ENCODE measurements around the gene PTPRCAP.

Gene PTPRCAP

GRCh38 chr11:67423466-67423865, 14.0 kb downstream of the PTPRCAP start:
- H3K4me3 ChIP-seq (ENCODE audit: low read depth, low read length), result no peak overlapping the region

GRCh38 chr11:67422891-67423290, 14.6 kb downstream of the PTPRCAP start:
- TF ChIP-seq MYC (IDR thresholded peaks at IDR 0.05; ENCODE audit: low read depth, low read length) (no peak), MAX (IDR thresholded peaks at IDR 0.05; ENCODE audit: low read depth, low read length) (no peak), CTCF (IDR thresholded peaks at IDR 0.05; ENCODE audit: low read depth, low read length) (no peak), POLR2A (IDR thresholded peaks at IDR 0.05; ENCODE audit: extremely low read depth, insufficient read length) (no peak)
- DNase-seq (ENCODE audit: low read depth), result no peak
- no peak overlapping the region for H3K4me3 ChIP-seq (ENCODE audit: low read depth, low read length)

More at GRCh38 chr11:67423466-67423865, 14.0 kb downstream of the PTPRCAP start:
- no peak for DNase-seq (ENCODE audit: low read depth)
- TF ChIP-seq POLR2A (IDR thresholded peaks at IDR 0.05; ENCODE audit: extremely low read depth, insufficient read length), result no peak
- no peak for TF ChIP-seq CTCF (IDR thresholded peaks at IDR 0.05; ENCODE audit: low read depth, low read length)
- TF ChIP-seq MYC (IDR thresholded peaks at IDR 0.05; ENCODE audit: low read depth, low read length), result no peak
- TF ChIP-seq MAX (IDR thresholded peaks at IDR 0.05; ENCODE audit: low read depth, low read length), result no peak

GRCh38 chr11:67421430-67422031, 16.0 kb downstream of the PTPRCAP start:
- DNase-seq (ENCODE audit: low read depth), result no peak
- no peak overlapping the region for H3K4me3 ChIP-seq (ENCODE audit: low read depth, low read length)
- TF ChIP-seq MAX (IDR thresholded peaks at IDR 0.05; ENCODE audit: low read depth, low read length) (no peak), CTCF (IDR thresholded peaks at IDR 0.05; ENCODE audit: low read depth, low read length) (no peak), MYC (IDR thresholded peaks at IDR 0.05; ENCODE audit: low read depth, low read length) (no peak), POLR2A (IDR thresholded peaks at IDR 0.05; ENCODE audit: extremely low read depth, insufficient read length) (no peak)

- no peak for TF ChIP-seq CTCF (IDR thresholded peaks at IDR 0.05; ENCODE audit: low read depth, low read length)
- peak; percentile 93 for TF ChIP-seq MYC (IDR thresholded peaks at IDR 0.05; ENCODE audit: low read depth, low read length)
- peak; percentile 72 for TF ChIP-seq MAX (IDR thresholded peaks at IDR 0.05; ENCODE audit: low read depth, low read length)
- peak; percentile 85 for TF ChIP-seq POLR2A (IDR thresholded peaks at IDR 0.05; ENCODE audit: extremely low read depth, insufficient read length)
- peak overlapping the region; percentile 55 for H3K4me3 ChIP-seq (ENCODE audit: low read depth, low read length)
- DNase-seq (ENCODE audit: low read depth), result peak; percentile 97
These were observed 16.6 kb downstream of the PTPRCAP start for GRCh38 chr11:67420646-67421429.

- TF ChIP-seq MAX (IDR thresholded peaks at IDR 0.05; ENCODE audit: low read depth, low read length) (no peak), CTCF (IDR thresholded peaks at IDR 0.05; ENCODE audit: low read depth, low read length) (no peak), POLR2A (IDR thresholded peaks at IDR 0.05; ENCODE audit: extremely low read depth, insufficient read length) (no peak), MYC (IDR thresholded peaks at IDR 0.05; ENCODE audit: low read depth, low read length) (no peak)
- DNase-seq (ENCODE audit: low read depth), result no peak
- H3K4me3 ChIP-seq (ENCODE audit: low read depth, low read length), result peak overlapping the region; percentile 55
These were observed 17.3 kb downstream of the PTPRCAP start for GRCh38 chr11:67420147-67420645.

All from NB4 (cell line).